ENCODE data around the gene RHOT1.

DNA sequence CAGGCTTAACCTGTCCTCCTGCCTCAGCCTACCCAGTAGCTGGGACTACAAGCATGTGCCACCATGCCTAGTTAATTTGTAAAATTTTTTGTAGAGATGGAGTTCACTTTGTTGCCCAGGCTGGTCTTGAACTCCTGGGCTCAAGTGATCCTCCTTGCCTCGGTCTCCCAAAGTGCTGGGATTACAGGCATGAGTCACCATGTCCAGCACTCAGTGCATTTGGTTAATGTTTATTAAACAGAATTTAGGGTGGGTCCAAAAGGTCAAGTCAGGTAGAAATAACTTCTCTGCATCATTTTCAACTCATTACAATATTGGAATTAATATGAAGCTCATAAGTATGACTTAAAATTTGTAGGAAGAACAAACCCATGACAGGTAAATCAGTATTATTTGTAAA, 55.7 kb downstream of the RHOT1 start:
- TF ChIP-seq, protein P1, sequence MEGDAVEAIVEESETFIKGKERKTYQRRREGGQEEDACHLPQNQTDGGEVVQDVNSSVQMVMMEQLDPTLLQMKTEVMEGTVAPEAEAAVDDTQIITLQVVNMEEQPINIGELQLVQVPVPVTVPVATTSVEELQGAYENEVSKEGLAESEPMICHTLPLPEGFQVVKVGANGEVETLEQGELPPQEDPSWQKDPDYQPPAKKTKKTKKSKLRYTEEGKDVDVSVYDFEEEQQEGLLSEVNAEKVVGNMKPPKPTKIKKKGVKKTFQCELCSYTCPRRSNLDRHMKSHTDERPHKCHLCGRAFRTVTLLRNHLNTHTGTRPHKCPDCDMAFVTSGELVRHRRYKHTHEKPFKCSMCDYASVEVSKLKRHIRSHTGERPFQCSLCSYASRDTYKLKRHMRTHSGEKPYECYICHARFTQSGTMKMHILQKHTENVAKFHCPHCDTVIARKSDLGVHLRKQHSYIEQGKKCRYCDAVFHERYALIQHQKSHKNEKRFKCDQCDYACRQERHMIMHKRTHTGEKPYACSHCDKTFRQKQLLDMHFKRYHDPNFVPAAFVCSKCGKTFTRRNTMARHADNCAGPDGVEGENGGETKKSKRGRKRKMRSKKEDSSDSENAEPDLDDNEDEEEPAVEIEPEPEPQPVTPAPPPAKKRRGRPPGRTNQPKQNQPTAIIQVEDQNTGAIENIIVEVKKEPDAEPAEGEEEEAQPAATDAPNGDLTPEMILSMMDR (IDR thresholded peaks at IDR 0.05), result no peak
- no peak for TF ChIP-seq POLR2A (IDR thresholded peaks at IDR 0.05)

All from lower leg skin (tissue), 3 donors.